ENCODE measurements around the gene DDIT4.
"Not testable (repeated sequence)": the region's sequence is repeated elsewhere in the genome, so short reads cannot be mapped to it uniquely, and the experiment has no call there.

Gene DDIT4

DNA sequence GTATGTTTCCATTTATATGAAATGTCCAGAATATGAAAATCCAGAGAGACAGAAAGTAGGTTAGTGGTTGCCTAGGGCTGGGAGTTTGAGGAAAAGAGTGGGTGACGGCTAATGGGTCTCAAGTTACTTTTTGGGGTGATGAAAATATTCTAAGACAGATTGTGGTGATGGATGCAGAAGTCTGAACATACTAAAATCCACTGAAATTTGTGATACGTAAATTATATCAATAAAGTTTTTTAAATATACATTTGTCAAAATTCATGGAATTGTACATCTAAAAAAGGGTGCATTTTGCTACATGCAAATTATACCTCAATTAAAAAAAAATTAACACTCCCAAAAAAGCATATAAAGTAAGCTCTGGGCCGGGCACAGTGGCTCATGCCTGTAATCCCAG lies 9.4 kb downstream of the DDIT4 start:
- no peak overlapping the region for H3K27ac ChIP-seq
- DNase-seq (ENCODE audit: low read depth, low spot score): no peak

DNA sequence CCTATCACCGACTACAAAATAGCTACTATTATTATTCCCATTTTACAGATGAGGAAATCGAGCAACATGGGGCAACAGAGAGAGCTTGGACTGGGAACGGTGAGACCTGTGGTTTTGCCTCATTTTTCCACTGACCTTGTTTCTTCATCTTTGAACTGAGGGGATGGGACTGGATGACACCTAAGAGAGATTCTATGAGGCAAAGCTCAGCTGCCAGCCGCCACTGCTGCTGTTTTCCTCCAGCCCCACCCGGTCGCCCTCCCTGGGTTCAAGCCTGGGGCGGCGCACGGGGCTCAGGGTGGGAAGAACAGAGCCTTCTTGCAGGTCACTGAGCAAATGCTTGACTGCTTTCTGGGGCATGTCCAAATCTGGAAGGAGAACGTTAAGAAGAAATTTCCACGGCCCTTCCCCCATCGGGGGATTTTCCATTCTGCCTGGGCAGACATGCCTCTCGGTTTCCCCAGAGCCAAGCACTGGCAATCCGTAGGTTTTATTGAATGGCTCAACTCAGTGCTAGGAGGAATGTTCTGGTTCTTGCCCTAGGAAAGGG lies 12.3 kb downstream of the DDIT4 start:
- no peak overlapping the region for H3K27ac ChIP-seq

DNA sequence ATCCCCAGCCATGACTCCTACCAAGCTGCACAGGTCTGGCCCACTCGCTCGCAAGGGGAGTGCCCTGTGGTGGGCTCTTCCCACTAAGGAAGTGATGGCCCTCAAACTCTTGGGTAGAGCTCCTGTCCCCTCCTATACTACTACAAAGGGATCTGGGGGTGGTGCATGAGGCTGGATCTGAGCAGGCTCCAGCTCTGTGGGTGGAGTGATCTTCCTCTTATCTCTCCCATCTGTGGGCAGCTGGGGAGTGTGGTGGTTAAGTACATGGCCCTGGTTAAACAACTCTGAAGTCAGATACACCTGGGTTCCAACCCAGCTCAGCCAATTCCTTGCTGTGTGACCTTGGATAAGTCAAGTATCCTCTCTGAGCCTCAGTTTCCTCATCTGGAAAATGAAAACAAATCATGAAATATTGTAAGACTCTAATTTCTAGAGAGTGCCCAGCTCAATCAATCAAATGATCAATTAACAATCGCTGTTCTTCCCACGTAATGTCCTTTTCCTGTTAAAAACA lies 17.4 kb downstream of the DDIT4 start:
- DNase-seq (ENCODE audit: low read depth, low spot score): no peak
- peak overlapping the region; percentile 99 for H3K27ac ChIP-seq

More for the DNA sequence above, 12.3 kb downstream of the DDIT4 start:
- no peak for DNase-seq (ENCODE audit: low read depth, low spot score)

DNA sequence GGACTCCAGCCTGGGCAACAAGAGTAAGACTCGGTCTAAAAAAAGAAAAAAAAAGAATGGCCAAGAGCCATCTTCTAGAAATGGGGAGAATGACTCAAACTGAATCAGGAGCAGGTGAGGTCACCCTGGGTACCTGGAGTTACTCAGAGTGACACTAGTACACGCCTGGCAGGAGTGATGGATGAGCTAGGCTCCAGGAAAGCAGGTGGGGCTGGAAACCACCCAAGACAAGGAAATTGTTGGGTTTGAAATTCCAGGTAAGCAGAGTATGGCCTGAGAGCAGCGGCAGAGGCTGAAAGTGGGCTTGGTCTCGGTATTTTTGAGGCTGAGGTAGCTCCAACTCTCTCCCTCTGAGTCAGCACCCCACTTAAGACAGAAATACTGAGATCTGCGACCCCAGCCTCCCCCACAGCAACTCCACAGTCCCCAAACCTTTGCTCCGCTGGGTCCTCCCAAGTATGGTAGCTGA lies 18.5 kb downstream of the DDIT4 start:
- peak; percentile 97 for DNase-seq (ENCODE audit: low read depth, low spot score)
- H3K27ac ChIP-seq: peak overlapping the region; percentile 99

DNA sequence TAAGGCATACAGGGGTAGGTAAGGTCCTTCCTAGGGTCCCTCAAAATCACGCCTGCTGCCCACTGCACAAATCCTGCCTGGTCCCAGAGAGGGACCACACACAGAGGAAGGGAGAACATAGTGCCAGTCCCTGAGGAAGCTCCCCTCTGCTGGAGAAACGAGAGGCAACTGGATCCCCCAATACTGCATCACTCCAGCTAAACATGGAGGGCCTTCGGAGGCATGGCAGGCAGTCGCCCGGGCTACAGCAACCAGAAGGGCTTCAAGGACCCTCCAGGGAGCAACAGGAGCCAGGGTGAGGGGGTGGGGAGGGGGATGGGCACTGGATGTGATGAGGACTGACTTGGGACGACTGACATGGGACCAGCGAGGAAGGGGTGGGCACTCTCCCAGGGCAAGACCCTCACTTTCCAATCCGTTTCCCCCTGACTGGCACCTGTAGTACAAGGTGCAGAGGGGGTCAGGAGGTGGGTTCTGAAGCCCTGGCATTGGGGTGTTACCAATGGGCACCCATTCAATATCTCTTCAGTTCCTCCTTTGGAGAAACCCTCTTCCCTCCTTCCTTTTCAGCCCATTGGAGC lies 21.7 kb downstream of the DDIT4 start:
- DNase-seq (ENCODE audit: low read depth, low spot score): no peak
- H3K27ac ChIP-seq: peak overlapping the region; percentile 99

DNA sequence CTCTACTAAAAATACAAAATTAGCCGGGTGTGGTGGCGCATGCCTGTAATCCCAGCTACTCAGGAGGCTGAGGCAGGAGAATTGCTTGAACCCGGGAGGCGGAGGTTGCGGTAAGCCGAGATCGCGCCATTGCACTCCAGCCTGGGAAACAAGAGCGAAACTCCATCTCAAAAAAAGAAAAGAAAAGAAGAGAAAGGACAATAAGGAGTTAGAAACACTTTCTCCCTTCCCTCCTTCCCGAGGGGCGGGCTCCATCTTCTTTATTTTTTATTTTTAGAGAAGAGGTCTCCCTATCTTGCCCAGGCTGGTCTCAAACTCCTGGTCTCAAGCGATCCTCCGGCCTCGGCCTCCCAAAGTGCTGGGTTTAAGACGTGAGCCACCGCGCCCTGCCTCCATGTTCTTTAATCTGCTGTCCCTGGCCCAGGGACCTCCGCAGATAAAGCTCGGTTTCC lies 23.1 kb downstream of the DDIT4 start:
- peak overlapping the region; percentile 99 for H3K27ac ChIP-seq
- DNase-seq (ENCODE audit: low read depth, low spot score): not testable (repeated sequence)

DNA sequence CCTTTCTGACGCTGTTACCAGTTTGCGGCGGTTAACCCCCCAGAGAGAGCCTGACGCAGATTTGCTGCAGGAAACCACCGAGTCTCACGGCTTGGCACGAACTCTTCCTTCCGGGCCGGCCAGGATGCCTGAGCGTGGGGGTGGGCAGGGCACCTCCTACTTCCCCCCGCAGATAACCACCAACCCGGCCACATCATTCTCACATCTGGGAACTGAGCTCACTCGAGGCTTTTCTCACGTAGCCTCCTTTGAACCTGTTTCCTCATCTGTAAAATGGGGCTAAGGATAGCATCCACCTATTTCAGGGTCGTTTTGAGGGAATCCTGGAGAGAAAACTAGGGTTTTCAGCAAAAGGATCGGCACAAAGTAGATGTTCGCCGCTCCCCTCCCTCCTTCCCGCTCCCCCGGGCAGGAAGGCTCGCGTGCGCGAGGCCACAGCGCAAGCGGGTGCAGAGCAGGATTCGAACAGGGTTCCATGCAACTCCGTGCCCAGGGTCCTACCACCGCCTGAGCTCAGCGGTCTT lies 23.6 kb downstream of the DDIT4 start:
- no peak for DNase-seq (ENCODE audit: low read depth, low spot score)
- H3K27ac ChIP-seq: peak overlapping the region; percentile 99

DNA sequence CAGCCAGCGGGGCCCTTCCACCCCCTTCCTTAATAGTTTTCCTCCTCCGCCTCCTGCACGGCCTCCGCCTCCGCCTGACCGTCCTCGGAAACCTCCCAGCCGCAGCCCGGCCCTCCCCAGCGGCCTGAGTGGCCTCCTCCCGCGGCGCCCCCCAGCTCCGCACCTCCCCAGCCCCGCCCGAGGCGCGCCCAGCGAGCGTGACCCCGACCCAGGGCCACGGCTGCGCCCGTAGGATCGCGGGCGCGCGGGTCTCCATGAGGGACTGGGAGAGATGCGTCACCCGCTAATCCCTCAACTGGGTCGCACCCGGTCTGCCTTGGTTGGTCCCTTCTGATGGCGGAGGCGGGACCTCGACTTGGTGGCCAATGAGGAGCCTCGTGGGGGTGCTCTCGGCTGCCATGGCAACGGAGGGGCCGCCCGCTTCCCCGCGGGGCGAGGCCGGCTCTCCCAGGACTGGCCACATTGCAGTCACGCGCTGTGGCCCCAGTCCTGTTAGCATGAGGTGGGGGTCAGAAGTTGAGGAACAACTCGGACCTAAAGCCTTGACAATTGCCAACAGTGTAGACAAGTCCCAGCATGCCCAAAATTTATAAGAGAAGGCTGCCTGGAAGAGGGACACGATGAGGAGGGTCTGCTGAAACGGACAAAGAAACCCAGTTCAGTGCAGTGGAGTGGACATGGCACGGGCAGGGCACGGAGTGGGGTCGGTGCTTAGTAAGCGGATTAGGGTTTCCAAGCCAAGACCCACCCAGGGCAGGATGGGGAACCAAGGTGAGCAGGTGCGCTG lies 24.3 kb downstream of the DDIT4 start:
- H3K27ac ChIP-seq: peak overlapping the region; percentile 99
- DNase-seq (ENCODE audit: low read depth, low spot score): peak; percentile 76

DNA sequence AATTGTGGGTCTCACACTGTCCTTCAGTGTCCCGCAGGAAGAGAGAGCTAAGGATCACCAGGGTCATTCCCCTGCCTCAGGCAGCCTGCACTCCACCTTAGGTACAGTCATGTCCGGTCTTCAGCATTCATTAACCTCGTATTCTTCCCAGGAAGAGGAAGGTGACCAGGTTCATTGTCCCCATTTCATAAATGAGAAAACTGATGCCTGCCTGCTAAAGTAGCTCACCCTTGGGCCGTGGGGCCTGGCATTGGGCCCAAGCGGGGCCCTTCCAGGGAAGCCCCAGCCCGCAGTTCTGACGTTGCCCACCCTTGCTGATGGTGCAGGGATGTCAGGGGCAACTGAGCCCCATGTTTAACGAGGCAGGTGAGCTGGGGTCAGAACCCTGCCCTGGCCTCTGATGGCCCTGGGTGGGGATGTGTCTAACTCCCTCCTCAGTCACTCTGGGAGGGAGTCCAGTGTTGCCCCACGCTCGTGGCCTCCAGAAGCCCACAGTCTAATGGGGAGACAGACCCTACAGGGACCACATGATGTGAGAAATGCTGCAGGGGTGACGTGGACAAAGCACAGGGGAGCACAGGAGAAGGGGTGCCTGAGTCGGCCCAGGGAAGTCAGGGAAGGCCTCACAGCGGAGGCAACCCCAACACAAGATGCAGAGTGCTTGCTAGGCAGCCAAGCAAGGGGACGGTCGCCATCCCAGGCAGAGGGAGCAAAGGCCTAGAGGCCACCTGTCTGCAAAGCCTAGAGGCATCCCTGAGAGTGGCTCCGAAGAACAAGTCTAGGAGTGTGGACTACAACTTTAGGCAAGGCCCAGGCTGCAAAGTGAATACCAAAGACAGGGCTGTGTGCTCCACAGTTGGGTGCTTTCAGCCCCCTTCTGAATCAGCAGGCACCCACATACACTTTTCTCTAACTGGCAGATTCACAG lies 25.1 kb downstream of the DDIT4 start:
- no peak for DNase-seq (ENCODE audit: low read depth, low spot score)
- peak overlapping the region; percentile 99 for H3K27ac ChIP-seq

DNA sequence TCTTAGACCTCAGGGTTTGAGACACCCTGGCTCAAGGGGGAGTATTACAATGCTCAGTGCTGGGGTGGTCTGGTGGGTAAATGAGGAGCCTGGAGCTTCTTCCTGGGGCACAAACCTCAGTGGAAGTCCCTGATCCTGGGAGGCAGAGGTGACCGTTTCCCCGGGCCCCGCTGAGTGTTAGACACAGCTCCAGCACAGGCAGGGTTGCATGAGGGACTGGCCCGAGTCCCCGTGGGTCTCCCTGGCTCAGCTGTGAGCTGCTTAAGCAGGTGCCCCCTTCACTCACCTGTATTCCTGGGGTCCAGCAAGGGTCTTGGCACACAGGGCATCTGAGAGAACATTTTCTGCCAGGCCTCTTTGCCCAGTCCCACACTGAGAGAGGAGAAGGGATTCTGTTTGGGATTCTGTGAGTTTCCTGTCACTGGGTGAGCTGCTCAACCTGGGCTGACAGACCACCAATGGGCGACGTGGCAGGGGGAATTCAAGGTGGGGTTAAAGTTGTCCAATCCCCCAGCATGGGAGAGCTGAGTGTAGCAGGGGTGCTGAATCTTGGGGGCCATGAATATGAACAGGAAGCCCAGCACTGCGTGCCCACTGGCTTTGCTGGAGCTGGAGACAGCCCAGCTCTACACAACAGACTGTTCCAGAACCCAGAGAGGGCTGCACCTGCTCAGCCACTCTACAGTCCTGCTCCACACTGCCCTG lies 29.9 kb downstream of the DDIT4 start:
- H3K27ac ChIP-seq: no peak overlapping the region
- no peak for DNase-seq (ENCODE audit: low read depth, low spot score)

DNA sequence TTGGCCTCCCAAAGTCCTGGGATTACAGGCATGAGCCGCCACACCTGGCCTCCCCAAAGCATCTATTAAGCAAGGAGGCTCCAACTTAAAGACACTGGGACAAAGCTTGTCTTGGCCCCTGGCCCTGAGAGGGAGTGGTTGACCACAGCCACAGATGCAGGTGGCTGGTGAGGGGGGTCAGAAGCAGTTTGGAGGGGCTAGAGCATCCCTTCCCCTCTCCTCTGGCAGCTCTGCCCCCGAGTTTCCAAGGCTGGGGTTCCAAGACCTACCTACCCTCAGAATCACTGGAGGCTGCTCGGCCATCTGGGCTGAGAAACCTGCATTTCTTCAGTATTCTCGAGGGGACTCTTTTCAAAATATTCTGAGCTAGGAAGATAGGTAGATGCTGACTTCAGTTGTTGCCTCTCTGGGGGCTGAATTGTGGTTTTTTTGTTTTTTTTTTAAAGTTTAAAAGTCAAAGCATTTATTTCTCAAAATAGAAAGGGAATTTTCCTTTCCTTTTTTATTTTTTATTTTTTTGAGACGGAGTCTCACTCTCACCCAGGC lies 32.6 kb downstream of the DDIT4 start:
- peak overlapping the region; percentile 35 for H3K27ac ChIP-seq
- no peak for DNase-seq (ENCODE audit: low read depth, low spot score)

DNA sequence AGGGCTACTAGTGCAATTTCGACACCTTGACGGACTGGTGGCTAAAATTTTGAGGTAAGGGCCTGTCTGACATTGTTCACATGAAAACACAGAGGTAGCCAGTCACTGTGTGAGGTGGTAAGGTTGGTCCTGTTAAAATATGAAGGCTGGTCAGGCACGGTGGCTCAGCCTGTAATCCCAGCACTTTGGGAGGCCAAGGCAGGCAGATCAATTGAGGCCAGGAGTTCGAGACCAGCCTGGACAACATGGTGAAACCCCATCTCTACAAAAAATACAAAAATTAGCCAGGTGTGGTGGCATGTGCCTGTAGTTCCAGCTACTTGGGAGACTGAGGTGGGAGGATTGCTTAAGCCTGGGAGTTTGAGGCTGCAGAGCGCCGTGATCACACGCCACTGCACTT lies 34.0 kb downstream of the DDIT4 start:
- not testable (repeated sequence) for DNase-seq (ENCODE audit: low read depth, low spot score)
- peak overlapping the region; percentile 87 for H3K27ac ChIP-seq

DNA sequence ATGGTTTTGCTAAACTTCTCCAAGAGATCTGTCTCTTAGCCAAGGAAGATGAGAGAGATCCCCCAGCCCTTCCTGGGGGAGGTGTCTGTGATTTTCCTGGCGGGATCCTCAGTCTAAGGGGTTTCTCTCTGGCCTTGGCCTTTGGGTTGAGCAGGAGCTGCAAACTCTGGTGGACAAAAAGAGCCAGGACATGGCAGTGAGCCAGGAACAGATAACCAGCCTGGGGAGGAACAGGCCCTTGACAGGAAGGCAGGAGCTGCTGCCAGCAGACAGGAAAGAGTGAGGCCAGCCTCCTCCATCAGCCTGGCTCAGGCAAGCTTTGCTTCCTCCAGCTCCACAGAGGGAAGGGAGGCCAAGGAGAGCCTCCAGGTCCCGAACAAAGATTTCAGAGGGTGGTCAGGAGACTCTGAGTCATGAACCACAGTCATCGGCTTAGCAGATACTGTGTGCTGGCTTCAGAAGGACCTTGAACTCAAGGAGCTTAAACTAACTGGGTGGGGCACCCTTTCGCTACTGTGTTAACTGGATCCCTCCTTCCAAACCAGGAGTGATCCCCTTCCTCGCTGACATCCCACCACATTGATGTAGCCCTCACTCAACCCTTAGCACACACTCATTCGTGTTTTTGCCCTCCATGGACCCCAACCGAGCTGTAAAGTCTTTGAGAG lies 34.7 kb downstream of the DDIT4 start:
- DNase-seq (ENCODE audit: low read depth, low spot score): no peak
- H3K27ac ChIP-seq: peak overlapping the region; percentile 87

DNA sequence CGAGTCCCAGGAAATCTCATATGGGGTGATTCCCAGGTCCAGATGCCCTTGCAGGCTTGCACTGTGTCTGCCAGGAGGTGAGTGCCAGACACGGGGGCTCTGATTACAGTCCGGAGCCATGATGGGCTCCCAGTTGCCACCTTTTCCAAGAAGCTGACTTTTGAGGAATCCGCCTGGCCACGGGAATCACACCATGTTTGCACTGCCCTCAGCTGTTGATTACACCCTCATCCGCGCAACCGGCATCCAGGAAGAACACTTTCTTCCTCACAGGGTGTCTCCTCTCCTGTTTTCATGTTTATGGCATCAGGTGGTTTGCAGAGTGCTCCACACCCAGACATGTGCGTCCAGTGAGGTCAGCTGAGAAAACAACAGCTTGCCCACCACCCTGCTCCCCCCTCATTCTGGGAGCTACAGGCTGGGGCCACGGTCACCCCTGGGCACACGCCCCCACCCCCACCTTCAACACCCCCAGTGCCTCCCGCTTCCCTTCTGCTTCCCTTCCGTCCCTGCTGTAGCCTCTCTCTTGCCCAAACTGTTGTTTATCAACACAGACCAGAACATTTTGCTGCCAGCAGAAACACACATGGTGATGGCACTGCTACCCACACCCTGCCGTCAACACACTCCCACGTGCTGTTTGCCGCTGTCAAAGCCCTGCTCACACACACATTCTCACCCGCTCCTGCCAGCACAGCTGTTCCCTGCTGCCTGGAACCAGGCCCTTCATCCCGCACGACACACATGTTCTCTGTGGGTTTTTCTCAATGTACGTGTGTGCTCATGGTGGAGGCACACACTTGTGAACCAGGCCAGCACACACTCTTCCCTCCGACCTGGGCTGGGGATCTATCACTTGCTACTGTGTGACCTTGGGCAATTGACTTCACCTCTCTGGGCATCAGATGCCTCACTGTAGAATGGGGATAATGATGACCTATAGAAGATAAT lies 35.8 kb downstream of the DDIT4 start:
- H3K27ac ChIP-seq: peak overlapping the region; percentile 87
- DNase-seq (ENCODE audit: low read depth, low spot score): no peak

DNA sequence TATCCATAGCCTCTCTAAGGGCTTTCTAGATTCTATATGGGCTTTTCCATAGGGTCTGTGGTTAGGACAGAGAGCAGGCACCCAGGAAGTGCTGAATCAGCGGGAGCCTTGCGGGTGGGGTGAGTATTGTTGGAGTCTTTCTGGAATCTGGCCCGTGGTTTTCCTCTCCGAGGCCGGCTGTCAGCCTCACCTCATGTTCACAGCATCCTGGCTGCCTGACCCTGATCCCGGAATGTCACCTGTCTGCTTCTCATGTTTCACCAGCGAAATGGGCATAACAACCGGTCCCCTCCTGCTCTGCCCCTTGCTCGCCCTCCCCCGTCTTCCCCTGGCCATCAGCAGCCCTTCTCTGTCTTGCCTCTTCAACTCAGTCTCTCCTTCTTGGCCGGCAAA lies 36.5 kb downstream of the DDIT4 start:
- H3K27ac ChIP-seq: peak overlapping the region; percentile 87
- no peak for DNase-seq (ENCODE audit: low read depth, low spot score)

DNA sequence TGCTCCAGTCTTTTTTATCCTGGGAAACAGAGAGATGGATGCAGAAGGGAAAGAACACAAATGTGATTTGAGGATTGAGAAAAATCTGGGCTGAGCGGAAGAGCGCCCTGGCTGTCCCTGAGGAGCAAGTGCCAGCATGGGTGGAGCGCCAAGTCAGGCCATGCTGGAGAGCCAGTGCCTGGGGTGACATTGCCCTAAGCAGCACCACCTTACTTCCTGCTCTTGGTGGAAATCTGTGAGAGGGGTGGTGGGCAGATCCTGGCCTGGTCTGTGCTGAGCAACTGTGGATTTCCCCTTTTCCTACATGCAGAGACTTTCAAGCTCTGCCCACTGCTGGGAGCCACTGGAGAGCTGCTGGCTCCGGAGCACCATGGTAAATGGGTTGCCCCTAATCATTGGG lies 36.9 kb downstream of the DDIT4 start:
- no peak for DNase-seq (ENCODE audit: low read depth, low spot score)
- H3K27ac ChIP-seq: peak overlapping the region; percentile 87

DNA sequence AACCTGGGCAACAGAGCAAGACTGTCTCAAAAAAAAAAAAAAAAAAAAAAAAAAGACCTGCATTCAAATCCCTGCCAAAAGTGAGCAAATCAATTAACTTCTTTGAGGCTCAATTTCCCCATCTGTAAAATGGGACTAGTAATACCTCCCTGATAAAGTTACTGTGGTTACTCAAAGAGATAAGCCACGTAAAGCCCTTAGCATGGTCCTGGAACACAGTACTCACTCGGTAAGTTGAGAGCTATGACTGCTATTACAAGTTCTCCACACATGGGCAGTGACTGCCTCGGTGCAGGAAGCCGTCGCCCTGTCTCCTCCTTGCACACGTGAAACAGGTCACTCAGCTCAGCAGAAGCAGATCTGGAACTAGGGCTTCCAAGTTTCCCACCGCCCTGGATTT lies 37.9 kb downstream of the DDIT4 start:
- no peak for DNase-seq (ENCODE audit: low read depth, low spot score)
- H3K27ac ChIP-seq: no peak overlapping the region

All from epithelial cell of prostate (primary cell).